ENCODE measurements around the gene THSD7A.
A peak's percentile ranks its signal among the peaks of the same experiment; 100 is the strongest.

The THSD7A gene

DNA sequence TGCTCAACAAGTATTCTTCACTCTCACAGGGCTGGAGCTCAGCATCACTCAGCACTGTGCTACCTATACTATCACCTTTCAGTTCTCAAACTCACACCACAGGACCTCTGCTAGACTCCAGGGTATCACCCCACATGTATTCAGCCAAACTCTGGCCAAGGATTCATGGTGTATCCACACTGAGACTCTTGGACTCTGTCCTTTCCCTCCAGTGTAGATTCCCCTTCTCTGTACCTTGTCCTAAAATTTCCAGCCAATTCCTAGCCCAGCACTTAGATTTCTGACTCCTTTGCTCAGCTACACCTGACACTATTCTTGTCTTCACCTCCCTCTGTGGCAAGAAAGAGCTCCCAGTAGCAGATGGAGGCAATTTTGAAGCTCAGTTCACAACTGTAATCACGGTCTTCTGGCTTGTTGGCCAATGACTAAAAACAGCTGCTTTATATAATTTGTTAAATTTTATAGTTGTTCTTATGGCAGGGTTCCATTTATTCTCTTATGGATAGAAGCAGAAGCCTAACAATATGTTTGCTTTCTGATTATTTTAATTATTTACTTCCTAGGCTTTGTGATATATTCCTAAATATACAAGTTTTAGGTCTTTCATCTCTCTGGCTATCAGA lies 258.8 kb downstream of the THSD7A start:
- H3K9ac ChIP-seq (ENCODE audit: low read length) = no peak overlapping the region
- H3K36me3 ChIP-seq (ENCODE audit: control insufficient read depth, insufficient read depth, low read length, severe bottlenecking) = no peaks in the 10 kb centered on the region
- no peaks in the 10 kb centered on the region for H3K9me3 ChIP-seq (ENCODE audit: control insufficient read depth, low read length)
- H3K4me3 ChIP-seq (ENCODE audit: low read length) = no peak overlapping the region
- no peaks in the 10 kb centered on the region for H3K4me1 ChIP-seq (ENCODE audit: control insufficient read depth, insufficient read depth, low read length)
- peaks cover 5% of the 10 kb centered on the region for H3K27me3 ChIP-seq (replicated peaks; ENCODE audit: control insufficient read depth, insufficient read depth, low read length)
- no peak for DNase-seq (ENCODE audit: low read depth)

DNA sequence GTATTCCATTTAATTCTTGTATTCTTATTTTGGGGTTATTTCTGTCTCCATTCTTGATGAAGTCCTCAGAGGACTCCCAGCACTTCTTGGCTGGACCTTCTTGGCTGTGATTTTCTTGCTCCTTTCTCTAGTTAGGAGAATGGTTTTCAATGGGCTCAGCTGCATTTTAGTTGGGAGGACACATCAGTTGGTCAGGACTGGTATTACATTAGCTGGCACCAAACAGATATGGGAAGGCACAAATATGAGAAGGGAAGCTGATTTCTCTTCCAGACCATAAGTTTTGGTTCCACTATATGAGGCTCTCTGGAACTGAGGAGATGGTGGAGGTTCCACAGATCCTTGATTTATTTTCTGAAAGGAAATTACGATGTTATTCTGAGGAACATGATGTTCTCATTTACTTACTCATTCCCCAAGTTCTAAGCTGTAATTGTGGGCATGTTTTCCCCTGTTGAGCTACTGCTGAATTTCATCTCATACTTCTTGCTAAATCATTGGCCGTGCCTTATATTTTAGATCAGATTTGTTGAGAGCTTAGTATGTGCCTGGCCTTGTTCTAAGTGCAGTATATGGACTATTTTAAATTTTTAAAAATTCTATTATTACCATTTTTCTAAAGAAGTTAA lies 261.0 kb downstream of the THSD7A start:
- Histone ChIP-seq H3K9ac (ENCODE audit: low read length) (no peak overlapping the region), H3K4me1 (ENCODE audit: control insufficient read depth, insufficient read depth, low read length) (no peaks in the 10 kb centered on the region), H3K4me3 (ENCODE audit: low read length) (no peak overlapping the region), H3K9me3 (ENCODE audit: control insufficient read depth, low read length) (no peaks in the 10 kb centered on the region), H3K27me3 (replicated peaks; ENCODE audit: control insufficient read depth, insufficient read depth, low read length) (peaks cover 5% of the 10 kb centered on the region), H3K36me3 (ENCODE audit: control insufficient read depth, insufficient read depth, low read length, severe bottlenecking) (no peaks in the 10 kb centered on the region)
- no peak for DNase-seq (ENCODE audit: low read depth)

DNA sequence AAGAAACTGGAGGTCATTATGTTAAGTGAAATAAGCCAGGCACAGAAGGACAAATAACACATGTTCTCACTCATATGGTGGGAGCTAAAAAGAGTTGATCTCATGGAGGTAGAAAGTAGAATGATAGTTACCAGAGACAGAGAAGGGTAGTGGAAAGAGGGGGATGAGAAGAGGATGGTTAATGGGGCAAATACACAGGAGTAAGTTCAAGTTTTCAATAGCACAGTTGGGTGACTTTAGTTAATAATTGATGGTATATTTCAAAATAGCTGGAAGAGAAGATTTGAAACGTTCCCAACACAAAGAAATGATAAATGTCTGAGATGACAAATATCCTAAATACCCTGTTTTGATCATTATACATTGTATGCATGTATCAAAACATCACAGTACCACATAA lies 261.8 kb downstream of the THSD7A start:
- Histone ChIP-seq H3K4me3 (ENCODE audit: low read length) (no peak overlapping the region), H3K27me3 (replicated peaks; ENCODE audit: control insufficient read depth, insufficient read depth, low read length) (peaks cover 5% of the 10 kb centered on the region), H3K4me1 (ENCODE audit: control insufficient read depth, insufficient read depth, low read length) (no peaks in the 10 kb centered on the region), H3K9me3 (ENCODE audit: control insufficient read depth, low read length) (no peaks in the 10 kb centered on the region), H3K9ac (ENCODE audit: low read length) (no peak overlapping the region), H3K36me3 (ENCODE audit: control insufficient read depth, insufficient read depth, low read length, severe bottlenecking) (no peaks in the 10 kb centered on the region)
- no peak for DNase-seq (ENCODE audit: low read depth)

DNA sequence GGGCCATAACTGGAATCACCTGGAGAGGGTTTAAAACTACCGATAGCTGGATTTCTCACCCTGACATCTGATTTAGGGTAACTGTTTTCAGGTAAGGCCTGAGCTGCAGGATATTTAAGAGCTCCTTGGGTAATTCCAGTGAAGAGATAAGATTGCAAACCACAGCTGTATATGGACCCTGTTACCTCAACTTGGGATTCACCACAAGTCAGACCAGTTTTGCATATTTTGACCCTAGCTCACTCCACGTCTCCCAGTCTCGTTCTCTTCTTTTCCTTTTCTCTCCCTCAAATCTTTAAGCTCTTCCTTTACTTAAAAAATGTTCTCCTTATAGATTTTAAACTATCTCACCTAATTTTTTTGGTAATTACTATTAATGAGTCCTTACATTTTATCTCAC lies 264.4 kb downstream of the THSD7A start:
- Histone ChIP-seq H3K4me1 (ENCODE audit: control insufficient read depth, insufficient read depth, low read length) (no peaks in the 10 kb centered on the region), H3K27me3 (replicated peaks; ENCODE audit: control insufficient read depth, insufficient read depth, low read length) (no peaks in the 10 kb centered on the region), H3K9ac (ENCODE audit: low read length) (no peak overlapping the region), H3K9me3 (ENCODE audit: control insufficient read depth, low read length) (no peaks in the 10 kb centered on the region), H3K36me3 (ENCODE audit: control insufficient read depth, insufficient read depth, low read length, severe bottlenecking) (no peaks in the 10 kb centered on the region), H3K4me3 (ENCODE audit: low read length) (no peak overlapping the region)
- DNase-seq (ENCODE audit: low read depth) = no peak

DNA sequence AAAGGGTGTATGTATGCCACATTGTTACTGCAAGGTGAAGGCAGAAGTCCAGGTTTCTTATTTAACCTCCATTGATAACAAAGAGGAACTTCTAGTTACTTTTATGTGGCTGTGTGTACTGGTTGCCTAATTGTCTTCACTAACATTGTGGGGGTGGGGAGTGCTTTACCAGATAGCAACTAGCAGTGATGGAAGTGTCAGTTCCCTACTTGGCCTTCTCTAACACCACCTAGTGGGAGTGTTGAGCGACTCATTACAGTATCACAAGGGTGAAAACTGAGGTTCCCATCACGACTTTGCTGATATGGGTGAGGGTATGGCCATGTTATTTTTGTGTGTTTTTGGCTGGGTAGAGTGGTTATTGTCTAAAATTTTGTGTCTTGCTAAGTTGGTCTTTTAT lies 274.4 kb downstream of the THSD7A start:
- no peak overlapping the region for H3K4me3 ChIP-seq (ENCODE audit: low read length)
- H3K27me3 ChIP-seq (replicated peaks; ENCODE audit: control insufficient read depth, insufficient read depth, low read length) = no peaks in the 10 kb centered on the region
- no peak for DNase-seq (ENCODE audit: low read depth)
- no peaks in the 10 kb centered on the region for H3K9me3 ChIP-seq (ENCODE audit: control insufficient read depth, low read length)
- H3K4me1 ChIP-seq (ENCODE audit: control insufficient read depth, insufficient read depth, low read length) = no peaks in the 10 kb centered on the region
- no peak overlapping the region for H3K9ac ChIP-seq (ENCODE audit: low read length)
- no peaks in the 10 kb centered on the region for H3K36me3 ChIP-seq (ENCODE audit: control insufficient read depth, insufficient read depth, low read length, severe bottlenecking)

DNA sequence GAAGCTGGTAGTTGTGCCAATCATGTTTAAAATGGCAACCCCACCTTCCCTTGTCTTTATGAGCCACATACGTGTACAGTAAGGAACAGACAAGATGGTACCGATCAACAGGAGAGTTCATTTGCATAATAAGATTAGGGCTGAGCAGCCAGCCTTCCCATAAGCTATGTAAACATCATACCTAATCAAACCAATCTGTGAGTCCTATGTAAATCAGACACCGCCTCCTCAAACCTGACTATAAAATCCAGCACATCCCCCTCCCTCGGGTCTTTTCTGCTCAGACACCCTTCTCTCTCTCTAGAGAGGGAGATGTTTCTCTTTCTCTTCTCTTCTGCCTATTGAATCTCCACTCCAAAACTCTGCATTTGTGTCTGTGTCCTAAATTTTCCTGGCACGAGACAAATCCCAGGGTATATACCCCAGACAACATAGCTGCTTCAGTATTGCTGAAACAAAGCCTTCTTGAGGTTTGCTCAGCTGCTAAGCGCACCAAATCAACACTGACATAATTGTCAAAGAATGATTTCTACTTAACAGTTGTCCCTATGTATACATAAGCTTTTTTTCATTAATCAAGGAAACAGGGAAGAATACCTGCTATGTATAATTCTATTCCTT lies 279.2 kb downstream of the THSD7A start:
- Histone ChIP-seq H3K4me3 (ENCODE audit: low read length) (no peak overlapping the region), H3K27me3 (replicated peaks; ENCODE audit: control insufficient read depth, insufficient read depth, low read length) (no peaks in the 10 kb centered on the region), H3K9ac (ENCODE audit: low read length) (no peak overlapping the region), H3K36me3 (ENCODE audit: control insufficient read depth, insufficient read depth, low read length, severe bottlenecking) (no peaks in the 10 kb centered on the region), H3K9me3 (ENCODE audit: control insufficient read depth, low read length) (no peaks in the 10 kb centered on the region), H3K4me1 (ENCODE audit: control insufficient read depth, insufficient read depth, low read length) (no peaks in the 10 kb centered on the region)
- DNase-seq (ENCODE audit: low read depth) = no peak

DNA sequence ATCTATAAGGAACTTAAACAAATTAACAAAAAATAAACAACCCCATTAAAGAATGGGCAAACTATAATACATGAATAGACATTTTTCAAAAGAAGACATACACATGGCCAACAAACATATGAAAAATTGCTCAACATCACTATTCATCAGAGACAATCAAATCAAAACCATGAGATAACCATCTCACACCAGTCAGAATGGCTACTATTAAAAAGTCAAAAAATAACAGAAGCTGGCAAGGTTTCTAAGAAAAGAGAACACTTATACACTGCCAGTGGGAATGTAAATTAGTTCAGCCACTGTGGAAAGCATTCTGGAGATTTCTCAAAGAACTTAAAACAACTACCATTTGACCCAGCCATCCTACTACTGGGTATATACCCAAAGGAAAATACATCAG lies 280.5 kb downstream of the THSD7A start:
- H3K36me3 ChIP-seq (ENCODE audit: control insufficient read depth, insufficient read depth, low read length, severe bottlenecking) = no peaks in the 10 kb centered on the region
- H3K4me3 ChIP-seq (ENCODE audit: low read length) = no peak overlapping the region
- H3K27me3 ChIP-seq (replicated peaks; ENCODE audit: control insufficient read depth, insufficient read depth, low read length) = no peaks in the 10 kb centered on the region
- H3K4me1 ChIP-seq (ENCODE audit: control insufficient read depth, insufficient read depth, low read length) = no peaks in the 10 kb centered on the region
- no peak for DNase-seq (ENCODE audit: low read depth)
- H3K9me3 ChIP-seq (ENCODE audit: control insufficient read depth, low read length) = peaks cover 5% of the 10 kb centered on the region
- H3K9ac ChIP-seq (ENCODE audit: low read length) = no peak overlapping the region

DNA sequence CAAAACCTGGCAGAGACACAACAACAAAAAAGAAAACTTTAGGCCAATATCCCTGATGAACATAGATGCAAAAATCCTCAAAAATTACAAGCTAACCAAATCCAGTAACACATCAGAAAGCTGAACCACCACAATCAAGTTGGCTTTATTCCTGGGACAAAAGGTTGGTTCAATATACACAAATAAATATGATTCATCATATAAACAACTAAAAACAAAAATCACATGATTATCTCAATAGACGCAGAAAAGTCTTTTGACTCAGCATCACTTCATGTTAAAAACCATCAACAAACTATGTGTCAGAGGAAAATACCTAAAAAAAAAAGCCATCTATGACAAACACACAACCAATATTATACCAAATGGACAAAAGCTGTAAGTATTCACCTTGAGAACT lies 283.5 kb downstream of the THSD7A start:
- no peak overlapping the region for H3K4me3 ChIP-seq (ENCODE audit: low read length)
- H3K9ac ChIP-seq (ENCODE audit: low read length) = no peak overlapping the region
- H3K27me3 ChIP-seq (replicated peaks; ENCODE audit: control insufficient read depth, insufficient read depth, low read length) = no peaks in the 10 kb centered on the region
- DNase-seq (ENCODE audit: low read depth) = no peak
- peaks cover 5% of the 10 kb centered on the region for H3K9me3 ChIP-seq (ENCODE audit: control insufficient read depth, low read length)
- no peaks in the 10 kb centered on the region for H3K4me1 ChIP-seq (ENCODE audit: control insufficient read depth, insufficient read depth, low read length)
- H3K36me3 ChIP-seq (ENCODE audit: control insufficient read depth, insufficient read depth, low read length, severe bottlenecking) = no peaks in the 10 kb centered on the region

DNA sequence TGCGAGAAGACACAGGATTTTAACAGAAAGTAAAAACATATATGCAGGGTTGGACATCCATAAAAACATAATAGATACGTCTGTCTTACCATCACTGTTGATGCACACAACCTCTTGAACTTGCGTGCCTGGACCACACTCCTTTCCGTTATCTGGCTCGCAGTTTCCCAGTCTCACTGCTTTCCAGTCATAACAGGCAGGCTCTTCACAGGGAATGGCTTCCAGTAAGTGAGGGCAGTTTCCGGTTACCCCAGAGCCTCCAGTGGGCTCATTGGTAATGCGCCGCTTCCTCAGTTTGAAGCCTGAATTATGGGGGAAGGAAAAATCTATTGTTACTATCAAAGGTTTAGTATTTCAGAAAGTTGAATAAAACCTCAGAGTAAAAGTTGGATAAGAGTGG lies 290.7 kb downstream of the THSD7A start:
- H3K9ac ChIP-seq (ENCODE audit: low read length) = no peak overlapping the region
- no peak overlapping the region for H3K4me3 ChIP-seq (ENCODE audit: low read length)
- H3K4me1 ChIP-seq (ENCODE audit: control insufficient read depth, insufficient read depth, low read length) = peaks cover 32% of the 10 kb centered on the region
- H3K9me3 ChIP-seq (ENCODE audit: control insufficient read depth, low read length) = peaks cover 7% of the 10 kb centered on the region
- H3K27me3 ChIP-seq (replicated peaks; ENCODE audit: control insufficient read depth, insufficient read depth, low read length) = no peaks in the 10 kb centered on the region
- no peak for DNase-seq (ENCODE audit: low read depth)
- no peaks in the 10 kb centered on the region for H3K36me3 ChIP-seq (ENCODE audit: control insufficient read depth, insufficient read depth, low read length, severe bottlenecking)

DNA sequence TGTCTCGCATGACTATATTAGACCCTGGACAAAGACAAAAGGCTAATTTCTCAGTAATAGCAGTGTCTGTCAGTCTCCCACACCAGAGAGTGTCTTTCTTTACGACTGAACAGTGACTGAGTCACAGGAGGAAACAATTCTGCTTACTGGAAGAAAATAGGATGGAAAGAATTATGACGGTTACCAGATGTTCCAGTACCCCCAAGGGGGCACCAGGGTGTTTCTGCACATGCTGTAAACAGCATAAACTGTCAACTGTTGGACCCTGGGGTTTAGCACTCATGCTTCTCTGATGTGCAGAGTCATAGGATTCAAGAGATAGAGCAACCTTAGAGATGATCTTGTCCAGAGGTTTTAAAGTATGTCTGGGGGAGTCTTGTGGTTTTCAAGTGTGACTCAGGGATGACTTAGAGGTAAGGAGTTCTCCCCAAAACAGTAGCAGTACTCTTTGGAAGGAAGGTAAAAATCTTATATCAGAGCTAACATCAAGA lies 291.7 kb downstream of the THSD7A start:
- H3K36me3 ChIP-seq (ENCODE audit: control insufficient read depth, insufficient read depth, low read length, severe bottlenecking) = no peaks in the 10 kb centered on the region
- peak; percentile 1 for DNase-seq (ENCODE audit: low read depth)
- no peaks in the 10 kb centered on the region for H3K27me3 ChIP-seq (replicated peaks; ENCODE audit: control insufficient read depth, insufficient read depth, low read length)
- H3K4me3 ChIP-seq (ENCODE audit: low read length) = no peak overlapping the region
- H3K9ac ChIP-seq (ENCODE audit: low read length) = peak overlapping the region; percentile 49
- H3K9me3 ChIP-seq (ENCODE audit: control insufficient read depth, low read length) = peaks cover 7% of the 10 kb centered on the region
- H3K4me1 ChIP-seq (ENCODE audit: control insufficient read depth, insufficient read depth, low read length) = peaks cover 32% of the 10 kb centered on the region

DNA sequence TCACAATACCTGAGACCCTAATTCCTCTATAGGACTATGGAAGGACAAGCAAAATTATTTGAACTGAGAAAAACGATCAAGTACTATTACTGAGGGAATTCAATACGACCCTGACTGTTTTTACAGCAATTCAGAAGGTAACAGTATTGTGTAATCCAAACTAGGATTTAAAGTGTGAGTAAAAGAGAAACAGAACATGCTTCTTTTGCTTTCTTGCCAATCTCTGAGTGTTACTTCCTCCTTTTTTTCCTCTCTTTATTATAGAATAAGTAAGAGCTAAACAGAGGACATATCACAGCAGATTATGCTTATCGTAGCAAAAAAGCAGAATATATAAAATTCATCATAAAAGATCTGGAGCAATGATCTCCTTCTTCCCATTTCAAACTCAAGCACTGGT lies 292.1 kb downstream of the THSD7A start:
- H3K9me3 ChIP-seq (ENCODE audit: control insufficient read depth, low read length) = peaks cover 7% of the 10 kb centered on the region

More for the DNA sequence above, 292.1 kb downstream of the THSD7A start:
- DNase-seq (ENCODE audit: low read depth) = peak; percentile 2
- peaks cover 32% of the 10 kb centered on the region for H3K4me1 ChIP-seq (ENCODE audit: control insufficient read depth, insufficient read depth, low read length)
- H3K36me3 ChIP-seq (ENCODE audit: control insufficient read depth, insufficient read depth, low read length, severe bottlenecking) = no peaks in the 10 kb centered on the region
- H3K9ac ChIP-seq (ENCODE audit: low read length) = peak overlapping the region; percentile 49
- H3K27me3 ChIP-seq (replicated peaks; ENCODE audit: control insufficient read depth, insufficient read depth, low read length) = no peaks in the 10 kb centered on the region
- H3K4me3 ChIP-seq (ENCODE audit: low read length) = no peak overlapping the region
